Gastrocnemius medialis (tissue), 4 donors: ENCODE measurements around the gene POLN. TPM values are rescaled to one million over a fixed set of nuclear protein-coding genes. Genes with fewer than 3 reads are reported as not detected.

ENCODE experiments used
- ATAC-seq, 2 donors: fragments of 150-250 bp; one replicate each; pipeline ENCODE4 v1.9.1; 2016
- DNase-seq, 2 donors: peaks; one replicate each; pipeline ENCODE4 v3.0.0-alpha.2; 2019
- H3K27ac ChIP-seq, 4 donors: fragments of 200-600 bp; sonication (generic); 1 replicate in 1 of 4; 2 replicates in 3 of 4; pipeline ENCODE4 v1.5.1; 2016 to 2018; ENCODE audit warnings: mild to moderate bottlenecking in 2 of 4, moderate library complexity in 1 of 4
- H3K27me3 ChIP-seq, 3 donors: fragments of 200-600 bp; sonication (generic) in 2 of 3; 1 replicate in 1 of 3; 2 replicates in 2 of 3; pipeline versions ENCODE4 v1.5.1 to v1.6.0; 2016 to 2019; ENCODE audit warnings: mild to moderate bottlenecking in 1 of 3, moderate library complexity in 1 of 3
- H3K36me3 ChIP-seq, 2 donors: fragments of 200-600 bp; sonication (generic) in 1 of 2; one replicate each; pipeline ENCODE4 v1.5.1; 2017 to 2018
- H3K4me1 ChIP-seq, 2 donors: fragments of 200-600 bp; sonication (generic) in 1 of 2; one replicate each; pipeline ENCODE4 v1.5.1; 2016 to 2017; ENCODE audit warnings: mild to moderate bottlenecking in 2 of 2
- H3K4me3 ChIP-seq, 4 donors: fragments of 200-600 bp; sonication (generic) in 3 of 4; 1 replicate in 1 of 4; 2 replicates in 3 of 4; pipeline ENCODE4 v1.5.1; 2016 to 2019; ENCODE audit warnings: mild to moderate bottlenecking in 2 of 4
- H3K9me3 ChIP-seq, 3 donors: fragments of 200-600 bp; sonication (generic) in 2 of 3; 1 replicate in 1 of 3; 2 replicates in 2 of 3; pipeline ENCODE4 v1.5.1; 2016 to 2019
- CTCF ChIP-seq, 5 experiments: fragments of 450-650 bp in 3 of 5; fragments of 200-600 bp in 2 of 5; sonication (generic) in 2 of 5; IDR thresholded peaks in 4 of 5; conservative IDR thresholded peaks in 1 of 5; 1 replicate in 4 of 5; 2 replicates in 1 of 5; pipeline ENCODE4 v1.5.1; 2016 to 2019; ENCODE audit warnings: antibody characterized with exemption in 5 of 5, mild to moderate bottlenecking in 3 of 5, moderate library complexity in 3 of 5
- POLR2A ChIP-seq, 2 donors: fragments of 450-650 bp; IDR thresholded peaks; one replicate each; pipeline ENCODE4 v1.6.1; 2017; ENCODE audit warnings: antibody characterized with exemption in 2 of 2, mild to moderate bottlenecking in 2 of 2, moderate library complexity in 2 of 2
- in situ Hi-C, 4 donors: fragments of 200-750 bp; cut with MboI; loops; one replicate each; pipeline versions ENCODE4 v1.15.0 to v1.8.0; 2017; ENCODE audit warnings: low sequenced_read_pairs in 4 of 4
- intact Hi-C: fragments of 100-400 bp; cut with DNase I; formaldehyde crosslinking; loops from one replicate; pipeline ENCODE4 v1.15.1; 2023; ENCODE audit warnings: low total_unique reads
- total RNA-seq, 4 donors: library from RNA; depleted of rRNA; stranded (reverse); fragments of >200 nt; gene quantifications; one replicate each; pipeline versions ENCODE4 v1.1.0 to v1.2.3, GENCODE V29; 2016

The POLN gene
- total RNA-seq, 4 donors from 2014 or later: 0.71 to 2.0 (median 0.86) TPM; not detected in 1

- Histone ChIP-seq H3K4me1 (no peaks in the 10 kb centered on the region), H3K27ac (no peak overlapping the region), H3K4me3 (no peak overlapping the region), H3K36me3 (no peaks in the 10 kb centered on the region), H3K9me3 (no peaks in the 10 kb centered on the region), H3K27me3 (no peaks in the 10 kb centered on the region)
- TF ChIP-seq CTCF (IDR thresholded peaks at IDR 0.05 in 4 of 5, conservative IDR thresholded peaks at IDR 0.05 in 1 of 5): no peak
- no peak for TF ChIP-seq POLR2A (IDR thresholded peaks at IDR 0.05)
- in situ Hi-C loops: no loop called here
- intact Hi-C loops: no loop called here
- DNase-seq: no peak
- ATAC-seq: no peak
Measured at GRCh38 chr4:2073808-2074481, 168.0 kb downstream of the POLN start.

- no peak overlapping the region for H3K27ac ChIP-seq
- intact Hi-C loops (no loop called here), in situ Hi-C loops (no loop called here)
- ATAC-seq: no peak
- no peak for DNase-seq
- H3K4me1 ChIP-seq: no peaks in the 10 kb centered on the region
- no peaks in the 10 kb centered on the region for H3K9me3 ChIP-seq
- TF ChIP-seq POLR2A (IDR thresholded peaks at IDR 0.05) (no peak), CTCF (IDR thresholded peaks at IDR 0.05 in 4 of 5, conservative IDR thresholded peaks at IDR 0.05 in 1 of 5) (no peak)
- no peaks in the 10 kb centered on the region for H3K27me3 ChIP-seq
- no peak overlapping the region for H3K4me3 ChIP-seq
- H3K36me3 ChIP-seq: no peaks in the 10 kb centered on the region
Measured at GRCh38 chr4:2072971-2073807, 168.7 kb downstream of the POLN start.

GRCh38 chr4:2071912-2072867 lies 169.7 kb downstream of the POLN start:
- no peaks in the 10 kb centered on the region for H3K36me3 ChIP-seq
- H3K27ac ChIP-seq: no peak overlapping the region
- H3K4me3 ChIP-seq: no peak overlapping the region
- in situ Hi-C loops: no loop called here
- no peaks in the 10 kb centered on the region for H3K4me1 ChIP-seq
- DNase-seq (no peak), ATAC-seq (no peak)
- H3K27me3 ChIP-seq: peaks cover 0 to under 1% (median 0%) of the 10 kb centered on the region in 3 donors
- H3K9me3 ChIP-seq: no peaks in the 10 kb centered on the region
- intact Hi-C loops: no loop called here
- TF ChIP-seq POLR2A (IDR thresholded peaks at IDR 0.05) (no peak), CTCF (IDR thresholded peaks at IDR 0.05 in 4 of 5, conservative IDR thresholded peaks at IDR 0.05 in 1 of 5) (no peak)

- Histone ChIP-seq H3K9me3 (no peaks in the 10 kb centered on the region), H3K27me3 (peaks cover 0 to 7% (median 0%) of the 10 kb centered on the region in 3 donors), H3K4me1 (no peaks in the 10 kb centered on the region), H3K27ac (no peak overlapping the region), H3K4me3 (no peak overlapping the region), H3K36me3 (no peaks in the 10 kb centered on the region)
- intact Hi-C loops: no loop called here
- in situ Hi-C loops: no loop called here
- no peak for TF ChIP-seq POLR2A (IDR thresholded peaks at IDR 0.05)
- no peak for TF ChIP-seq CTCF (IDR thresholded peaks at IDR 0.05 in 4 of 5, conservative IDR thresholded peaks at IDR 0.05 in 1 of 5)
- ATAC-seq (no peak), DNase-seq (no peak)
Measured at GRCh38 chr4:2071252-2071911, 170.5 kb downstream of the POLN start.
